HEK293 (cell line): ENCODE data around the gene DYNLT2B.
A peak's percentile ranks its signal among the peaks of the same experiment; 100 is the strongest.

Source experiments
- CTCF ChIA-PET: fragments of 350-600 bp; formaldehyde crosslinking; extraction: SDS; loops from one replicate; lab custom pipeline; 2021; ENCODE audit warnings: antibody characterized with exemption; lab: Yijun Ruan, JAX
- POLR2A ChIA-PET: fragments of 300-600 bp; formaldehyde crosslinking; extraction: SDS; loops from one replicate; lab custom pipeline; 2020; ENCODE audit warnings: antibody characterized with exemption, inconsistent platforms; lab: Yijun Ruan, JAX
- H3K27ac ChIP-seq: fragments of 200-500 bp; sonication (Bioruptor generic); 2 replicates; pipeline ENCODE4 v1.5.1; 2014; ENCODE audit warnings: low read depth, low read length, control low read depth, inconsistent platforms; ENCODE audit errors: extremely low read depth
- H3K36me3 ChIP-seq, 2 experiments: fragments of 200-500 bp in 1 of 2; sonication (Bioruptor generic) in 1 of 2; 1 replicate in 1 of 2; 2 replicates in 1 of 2; pipeline ENCODE4 v1.5.1; 2014 to 2017; ENCODE audit warnings: inconsistent platforms in 2 of 2, low read length in 2 of 2; ENCODE audit not compliant: control insufficient read depth in 2 of 2, insufficient read depth in 1 of 2
- H3K4me1 ChIP-seq: fragments of 200-500 bp; sonication (Bioruptor generic); 2 replicates; pipeline ENCODE4 v1.5.1; 2014; ENCODE audit warnings: mild to moderate bottlenecking, low read length, inconsistent platforms; ENCODE audit not compliant: control insufficient read depth, insufficient read depth
- H3K4me3 ChIP-seq: 2 replicates; pipeline ENCODE4 v1.5.1; 2011; ENCODE audit warnings: low read depth, mild to moderate bottlenecking, control low read depth, low read length, moderate library complexity
- H3K9me3 ChIP-seq: fragments of 200-500 bp; sonication (Bioruptor generic); 2 replicates; pipeline ENCODE4 v1.5.1; 2014; ENCODE audit warnings: low read depth, low read length, inconsistent platforms; ENCODE audit not compliant: control insufficient read depth, insufficient read depth
- EGR2 ChIP-seq: fragments of 450-650 bp; formaldehyde crosslinking; IDR thresholded peaks from 2 replicates; pipeline ENCODE4 v1.5.1; 2016; ENCODE audit warnings: low read depth, missing biosample characterization, missing genetic modification characterization
- GLIS2 ChIP-seq: fragments of 450-650 bp; formaldehyde crosslinking; IDR thresholded peaks from 2 replicates; pipeline ENCODE4 v1.5.1; 2016; ENCODE audit warnings: missing biosample characterization, missing genetic modification characterization
- KLF8 ChIP-seq: fragments of 450-650 bp; formaldehyde crosslinking; IDR thresholded peaks from 2 replicates; pipeline ENCODE4 v1.5.1; 2016; ENCODE audit warnings: missing biosample characterization, missing genetic modification characterization
- PRDM2 ChIP-seq: fragments of 450-650 bp; formaldehyde crosslinking; IDR thresholded peaks from 2 replicates; pipeline ENCODE4 v1.5.1; 2016; ENCODE audit warnings: missing biosample characterization, missing genetic modification characterization, borderline replicate concordance
- PRDM6 ChIP-seq: fragments of 450-650 bp; formaldehyde crosslinking; IDR thresholded peaks from 2 replicates; pipeline ENCODE4 v1.5.1; 2017; ENCODE audit warnings: missing biosample characterization, missing genetic modification characterization
- SCRT1 ChIP-seq: fragments of 450-650 bp; formaldehyde crosslinking; IDR thresholded peaks from 2 replicates; pipeline ENCODE4 v1.5.1; 2016; ENCODE audit warnings: missing biosample characterization, missing genetic modification characterization, borderline replicate concordance
- SETDB1 ChIP-seq: IDR thresholded peaks from one replicate; pipeline ENCODE4 v1.6.1; 2017; ENCODE audit warnings: mild to moderate bottlenecking, low read length, moderate library complexity, mixed read lengths; ENCODE audit not compliant: insufficient read length
- SP2 ChIP-seq: fragments of 450-650 bp; formaldehyde crosslinking; IDR thresholded peaks from 2 replicates; pipeline ENCODE4 v1.5.1; 2016; ENCODE audit warnings: missing biosample characterization, missing genetic modification characterization
- SP3 ChIP-seq: fragments of 450-650 bp; formaldehyde crosslinking; IDR thresholded peaks from 2 replicates; pipeline ENCODE4 v1.5.1; 2016; ENCODE audit warnings: missing biosample characterization, missing genetic modification characterization
- ZBTB20 ChIP-seq: fragments of 450-650 bp; formaldehyde crosslinking; IDR thresholded peaks from 2 replicates; pipeline ENCODE4 v1.5.1; 2016; ENCODE audit warnings: missing biosample characterization, missing genetic modification characterization
- ZBTB26 ChIP-seq: fragments of 450-650 bp; formaldehyde crosslinking; optimal IDR thresholded peaks from 2 replicates; pipeline ENCODE3; 2016; ENCODE audit warnings: missing biosample characterization, mild to moderate bottlenecking, missing genetic modification characterization
- ZBTB48 ChIP-seq: fragments of 450-650 bp; formaldehyde crosslinking; IDR thresholded peaks from 2 replicates; pipeline ENCODE4 v1.5.1; 2016; ENCODE audit warnings: missing biosample characterization, missing genetic modification characterization
- ZEB2 ChIP-seq: fragments of 450-650 bp; formaldehyde crosslinking; IDR thresholded peaks from 2 replicates; pipeline ENCODE4 v1.5.1; 2016; ENCODE audit warnings: missing biosample characterization, missing genetic modification characterization
- ZNF148 ChIP-seq: fragments of 450-650 bp; formaldehyde crosslinking; IDR thresholded peaks from 2 replicates; pipeline ENCODE4 v1.5.0; 2017; ENCODE audit warnings: missing biosample characterization, missing genetic modification characterization, borderline replicate concordance
- ZNF184 ChIP-seq: fragments of 450-650 bp; IDR thresholded peaks from 2 replicates; pipeline ENCODE4 v1.5.1; 2018; ENCODE audit warnings: missing biosample characterization, mild to moderate bottlenecking, missing genetic modification characterization
- ZNF2 ChIP-seq: fragments of 450-650 bp; formaldehyde crosslinking; IDR thresholded peaks from 2 replicates; pipeline ENCODE4 v1.5.1; 2016; ENCODE audit warnings: missing biosample characterization, missing genetic modification characterization
- ZNF324 ChIP-seq: fragments of 450-650 bp; formaldehyde crosslinking; IDR thresholded peaks from 2 replicates; pipeline ENCODE4 v1.5.1; 2016; ENCODE audit warnings: missing biosample characterization, missing genetic modification characterization
- ZNF341 ChIP-seq: fragments of 450-650 bp; formaldehyde crosslinking; IDR thresholded peaks from 2 replicates; pipeline ENCODE4; 2016; ENCODE audit warnings: low read depth, missing biosample characterization, missing genetic modification characterization
- ZNF600 ChIP-seq: fragments of 450-650 bp; formaldehyde crosslinking; IDR thresholded peaks from 2 replicates; pipeline ENCODE4 v1.5.1; 2016; ENCODE audit warnings: missing biosample characterization, missing genetic modification characterization
- ZNF830 ChIP-seq: fragments of 450-650 bp; IDR thresholded peaks from 2 replicates; pipeline ENCODE4 v1.5.0; 2018; ENCODE audit warnings: missing biosample characterization, missing genetic modification characterization, low read depth, mild to moderate bottlenecking, moderate library complexity
- ZSCAN5A ChIP-seq: fragments of 450-650 bp; formaldehyde crosslinking; IDR thresholded peaks from 2 replicates; pipeline ENCODE4 v1.5.1; 2016; ENCODE audit warnings: missing biosample characterization, missing genetic modification characterization
- ZXDB ChIP-seq: fragments of 450-650 bp; formaldehyde crosslinking; IDR thresholded peaks from 2 replicates; pipeline ENCODE4 v1.5.1; 2016; ENCODE audit warnings: missing biosample characterization, missing genetic modification characterization

The DYNLT2B gene

GRCh38 chr3:196317687-196318467 lies at the start of gene DYNLT2B (continued):
- no peak for TF ChIP-seq SCRT1 (tag by site-specific recombination)
- TF ChIP-seq ZEB2 (tag by site-specific recombination): peak; percentile 62
- peak; percentile 59 for TF ChIP-seq SP3 (tag by site-specific recombination)
- no peak for TF ChIP-seq ZNF830 (tag by site-specific recombination)
- 0 out of 2 replicates have a peak, but pooled peaks have one; percentile 65 for TF ChIP-seq ZNF600
- peak; percentile 78; the same call in 1 of the 2 replicates for TF ChIP-seq ZBTB20 (tag by site-specific recombination)
- no peak for TF ChIP-seq ZSCAN5A (tag by site-specific recombination)
- TF ChIP-seq ZNF341 (tag by site-specific recombination): peak; percentile 89
- TF ChIP-seq SP2 (tag by site-specific recombination): peak; percentile 68
- TF ChIP-seq GLIS2 (tag by site-specific recombination): peak; percentile 74
- no peak for TF ChIP-seq ZNF324 (tag by site-specific recombination)
- TF ChIP-seq EGR2: no peak
- no peak for TF ChIP-seq ZNF148 (tag by site-specific recombination)
- peak; percentile 52 for TF ChIP-seq ZXDB (tag by site-specific recombination)
- peak; percentile 93 for TF ChIP-seq ZBTB26 (tag by site-specific recombination)
- TF ChIP-seq KLF8 (tag by site-specific recombination): peak; percentile 61; the same call in 1 of the 2 replicates
- TF ChIP-seq PRDM6: no peak
- TF ChIP-seq ZNF2 (tag by site-specific recombination): peak; percentile 90; the same call in 1 of the 2 replicates

- no peaks in the 10 kb centered on the region for H3K4me1 ChIP-seq
- POLR2A ChIA-PET: no interaction called here
- H3K4me3 ChIP-seq: no peak overlapping the region
- H3K9me3 ChIP-seq: no peaks in the 10 kb centered on the region
- CTCF ChIA-PET: interaction anchor here (0.6 kb wide), 1 partner anchor 90 kb away, joined by 4 read pairs; no protein-coding TSS in a partner anchor
- peaks cover 21 to 77% of the 10 kb centered on the region in 2 experiments; a peak in 2 of 3 replicates for H3K36me3 ChIP-seq
- no peak overlapping the region for H3K27ac ChIP-seq
- TF ChIP-seq ZBTB26 (tag by site-specific recombination) (no peak), SETDB1 (no peak), ZBTB48 (tag by site-specific recombination) (no peak), ZNF184 (tag by site-specific recombination) (no peak), PRDM2 (no peak)
Observed at GRCh38 chr3:196365736-196366135, 47.7 kb upstream of the DYNLT2B start.
